GM12801 (cell line): ENCODE results near the gene RRAGD.

ENCODE experiments used
- TF ChIP-seq, protein P1 (sequence below): IDR thresholded peaks from one replicate; pipeline ENCODE4 v1.5.1; 2011; ENCODE audit warnings: control low read depth; ENCODE audit not compliant: insufficient read length; ENCODE audit errors: extremely low read depth

Gene RRAGD, protein sequence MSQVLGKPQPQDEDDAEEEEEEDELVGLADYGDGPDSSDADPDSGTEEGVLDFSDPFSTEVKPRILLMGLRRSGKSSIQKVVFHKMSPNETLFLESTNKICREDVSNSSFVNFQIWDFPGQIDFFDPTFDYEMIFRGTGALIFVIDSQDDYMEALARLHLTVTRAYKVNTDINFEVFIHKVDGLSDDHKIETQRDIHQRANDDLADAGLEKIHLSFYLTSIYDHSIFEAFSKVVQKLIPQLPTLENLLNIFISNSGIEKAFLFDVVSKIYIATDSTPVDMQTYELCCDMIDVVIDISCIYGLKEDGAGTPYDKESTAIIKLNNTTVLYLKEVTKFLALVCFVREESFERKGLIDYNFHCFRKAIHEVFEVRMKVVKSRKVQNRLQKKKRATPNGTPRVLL

DNA sequence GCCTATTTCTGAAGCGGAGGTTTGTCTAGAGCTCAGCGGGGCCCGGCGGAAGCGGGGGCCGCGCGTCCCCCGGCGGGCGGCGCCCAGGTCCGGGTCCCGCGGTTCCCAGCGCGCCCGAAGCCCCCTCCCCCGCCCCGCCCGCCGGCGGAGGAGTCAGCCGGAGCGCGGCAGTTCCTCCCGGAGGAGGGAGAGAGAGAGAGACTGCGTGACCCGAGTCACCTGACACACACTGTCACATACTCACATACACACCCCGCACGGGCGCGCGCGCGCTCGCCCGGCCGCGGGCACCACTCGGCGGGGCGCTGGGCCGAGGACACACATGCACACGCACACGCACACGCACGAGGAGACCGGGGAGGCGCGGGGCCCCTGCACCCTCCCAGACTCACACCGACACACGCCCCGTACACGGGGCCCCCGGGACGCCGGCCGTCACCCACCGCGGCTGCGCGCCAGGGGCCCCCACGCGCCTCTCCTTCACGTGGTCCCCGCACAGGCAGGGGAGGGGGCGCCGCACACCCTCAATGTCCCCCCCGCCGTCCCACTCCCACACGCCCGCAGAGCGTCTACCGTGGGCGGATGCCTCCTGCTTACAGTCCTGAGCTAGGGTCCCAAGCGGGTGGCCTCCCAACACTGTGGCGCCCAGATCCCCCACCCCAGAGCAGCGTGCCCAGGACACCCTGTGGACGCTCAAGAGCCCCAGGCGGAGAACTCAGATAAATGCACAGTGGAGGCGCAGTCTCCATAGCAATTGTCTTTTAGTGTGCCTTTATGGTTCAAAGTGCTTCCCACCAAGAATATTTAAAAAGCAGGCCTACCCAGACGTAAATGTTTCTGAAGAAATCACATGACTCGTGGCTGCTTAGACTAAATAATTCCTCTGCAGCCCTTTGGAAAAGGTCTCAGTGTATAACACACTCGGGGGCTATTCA is at the start of gene RRAGD:
Gene RRAGD (minus strand): TSS at position 203 of the 935 bp plus-strand sequence. CDS start 280 bp downstream, outside the sequence.
- TF ChIP-seq, protein P1, sequence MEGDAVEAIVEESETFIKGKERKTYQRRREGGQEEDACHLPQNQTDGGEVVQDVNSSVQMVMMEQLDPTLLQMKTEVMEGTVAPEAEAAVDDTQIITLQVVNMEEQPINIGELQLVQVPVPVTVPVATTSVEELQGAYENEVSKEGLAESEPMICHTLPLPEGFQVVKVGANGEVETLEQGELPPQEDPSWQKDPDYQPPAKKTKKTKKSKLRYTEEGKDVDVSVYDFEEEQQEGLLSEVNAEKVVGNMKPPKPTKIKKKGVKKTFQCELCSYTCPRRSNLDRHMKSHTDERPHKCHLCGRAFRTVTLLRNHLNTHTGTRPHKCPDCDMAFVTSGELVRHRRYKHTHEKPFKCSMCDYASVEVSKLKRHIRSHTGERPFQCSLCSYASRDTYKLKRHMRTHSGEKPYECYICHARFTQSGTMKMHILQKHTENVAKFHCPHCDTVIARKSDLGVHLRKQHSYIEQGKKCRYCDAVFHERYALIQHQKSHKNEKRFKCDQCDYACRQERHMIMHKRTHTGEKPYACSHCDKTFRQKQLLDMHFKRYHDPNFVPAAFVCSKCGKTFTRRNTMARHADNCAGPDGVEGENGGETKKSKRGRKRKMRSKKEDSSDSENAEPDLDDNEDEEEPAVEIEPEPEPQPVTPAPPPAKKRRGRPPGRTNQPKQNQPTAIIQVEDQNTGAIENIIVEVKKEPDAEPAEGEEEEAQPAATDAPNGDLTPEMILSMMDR, result no peak

DNA sequence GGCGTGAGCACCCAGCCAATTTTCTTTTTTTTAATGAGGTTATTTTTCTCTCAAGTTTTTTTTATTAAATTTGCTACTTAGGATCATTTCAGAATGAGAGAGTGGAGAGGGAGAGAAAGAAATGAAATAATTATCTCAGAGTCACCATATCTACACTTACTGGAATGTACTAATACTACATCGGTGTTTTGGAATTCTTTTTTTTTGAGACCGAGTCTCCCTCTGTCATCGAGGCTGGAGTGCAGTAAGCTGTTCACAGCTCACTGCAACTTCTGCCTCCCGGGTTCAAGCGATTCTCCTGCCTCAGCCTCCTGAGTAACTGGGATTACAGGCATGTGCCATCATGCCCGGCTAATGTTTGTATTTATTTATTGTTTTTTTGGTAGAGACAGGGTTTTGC is 48.6 kb upstream of the RRAGD start:
- TF ChIP-seq, protein P1, result no peak

DNA sequence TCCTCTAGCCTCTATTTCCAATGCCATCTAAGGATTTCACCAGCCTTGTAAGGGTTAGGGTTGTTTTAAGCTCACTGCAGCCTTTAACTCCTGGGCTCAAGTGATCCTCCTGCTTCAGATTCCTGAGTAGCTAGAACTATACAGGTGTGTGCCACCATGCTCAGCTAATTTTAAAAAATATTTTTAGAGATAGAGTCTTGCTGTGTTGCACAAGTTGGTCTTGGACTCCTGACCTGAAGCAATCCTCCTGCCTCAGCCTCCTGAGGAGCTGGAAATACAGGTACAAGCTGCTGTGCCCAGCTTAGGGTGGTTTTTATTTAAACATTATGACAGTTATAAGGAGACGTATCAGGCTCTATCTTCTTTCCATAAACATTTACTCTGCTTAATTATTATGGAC is 47.4 kb upstream of the RRAGD start:
- TF ChIP-seq, protein P1, result no peak

DNA sequence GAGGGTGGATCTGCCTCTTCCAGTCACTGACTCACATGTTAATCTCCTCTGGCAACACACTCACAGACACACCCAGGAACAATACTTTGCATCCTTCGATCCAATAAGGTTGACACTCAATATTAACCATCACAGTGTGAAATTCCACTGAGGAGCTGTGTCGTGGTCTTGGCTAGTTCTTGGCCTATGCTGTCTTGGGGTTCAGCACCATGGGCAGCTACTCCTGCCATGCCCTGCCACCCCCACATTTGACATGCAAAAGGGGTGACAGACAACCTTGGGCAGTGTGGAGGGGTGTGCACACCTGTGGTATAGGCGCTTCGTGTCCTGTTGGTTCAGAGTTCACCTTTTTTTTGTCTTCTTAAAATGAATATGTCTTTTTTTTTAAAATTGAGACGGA is 46.6 kb upstream of the RRAGD start:
- TF ChIP-seq, protein P1, result no peak

DNA sequence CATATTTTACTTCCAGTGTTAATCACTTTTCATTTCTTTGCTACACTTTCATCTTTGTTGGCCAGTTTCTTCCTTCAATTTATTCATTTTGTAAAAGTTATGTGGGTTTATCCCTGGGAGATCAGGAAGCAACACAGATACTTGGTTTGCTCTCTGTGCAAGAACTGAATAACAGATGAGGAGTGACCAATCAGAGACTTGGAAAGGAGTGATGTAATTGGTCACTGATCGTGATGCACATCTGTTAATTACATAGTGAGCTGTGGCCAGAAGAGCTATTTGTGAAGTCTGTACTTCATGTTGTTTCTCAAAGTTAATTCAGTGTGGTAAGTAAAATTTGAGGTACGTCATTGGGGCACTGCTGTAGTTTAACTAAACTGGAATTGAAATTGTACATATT is 42.2 kb upstream of the RRAGD start:
- TF ChIP-seq, protein P1, result no peak

DNA sequence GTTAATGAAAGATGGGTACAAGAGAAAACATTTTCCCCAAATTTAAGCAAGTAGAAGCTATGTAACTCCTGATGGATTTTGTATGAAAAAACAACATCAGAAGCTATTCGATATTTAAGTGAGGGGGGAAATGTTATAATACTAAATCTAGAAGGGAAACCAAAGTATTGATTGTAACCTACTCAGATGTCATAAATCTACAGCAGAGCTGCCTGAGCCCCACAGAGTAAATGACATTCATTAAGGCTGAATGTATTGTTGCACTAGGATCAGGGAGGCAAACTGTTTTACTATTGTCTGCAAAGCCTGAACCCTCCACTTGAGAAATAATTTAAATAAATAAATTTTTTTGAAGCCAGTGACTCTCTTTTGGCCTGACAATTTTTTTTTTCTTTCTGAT is 40.2 kb upstream of the RRAGD start:
- TF ChIP-seq, protein P1, result no peak

DNA sequence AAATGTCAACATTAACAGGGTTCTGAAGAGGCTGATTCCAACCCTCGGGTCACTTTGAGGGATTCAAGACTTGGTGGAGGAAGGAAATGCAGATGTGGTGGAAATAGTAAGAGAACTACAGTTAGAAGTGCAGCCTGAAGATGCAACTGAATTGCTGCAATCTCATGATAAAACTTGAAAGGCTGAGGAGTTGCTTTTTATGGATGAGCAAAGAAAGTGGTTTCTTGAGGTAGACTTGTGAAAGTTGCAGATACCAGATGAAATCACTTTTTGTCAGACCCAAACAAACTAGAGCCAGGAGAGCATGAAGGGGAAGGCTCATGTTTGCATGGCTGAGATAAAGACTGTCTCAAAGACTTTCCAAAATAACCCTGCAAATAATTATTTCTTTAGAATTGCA is 37.1 kb upstream of the RRAGD start:
- TF ChIP-seq, protein P1, result no peak
